B cell (primary cell): ENCODE results near the gene EIF2B2.

Source experiments
- EZH2 ChIP-seq: IDR thresholded peaks from 2 replicates; pipeline ENCODE4 v1.6.1; 2012; ENCODE audit warnings: borderline replicate concordance, low read depth, mild to moderate bottlenecking, moderate library complexity, low read length; ENCODE audit not compliant: insufficient read depth, poor library complexity, severe bottlenecking
- TF ChIP-seq, protein P1 (sequence below): fragments of 200-600 bp; IDR thresholded peaks from one replicate; pipeline ENCODE4 v1.8.0; 2022; ENCODE audit warnings: antibody characterized with exemption, mild to moderate bottlenecking

DNA sequence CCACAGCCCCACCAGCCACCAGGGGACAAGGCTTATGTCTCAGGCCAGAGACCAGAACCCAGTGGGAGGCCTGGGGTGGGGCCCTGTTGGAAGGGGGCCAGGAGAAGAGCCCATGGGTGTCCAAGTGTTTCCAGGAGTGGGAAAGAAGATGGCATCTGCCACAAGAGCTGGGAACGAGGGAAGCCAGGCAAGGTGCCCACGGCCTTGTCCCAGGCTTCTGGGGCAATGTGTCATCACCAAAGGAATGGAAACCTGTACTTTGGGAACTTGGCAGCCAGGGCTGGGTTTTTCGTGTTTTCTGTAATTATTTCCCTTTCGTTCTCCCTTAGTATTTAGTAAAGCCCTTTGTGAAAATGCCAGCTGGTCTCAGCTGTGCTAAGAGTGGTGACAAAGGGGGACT, 42.0 kb upstream of the EIF2B2 start:
- TF ChIP-seq, protein P1, sequence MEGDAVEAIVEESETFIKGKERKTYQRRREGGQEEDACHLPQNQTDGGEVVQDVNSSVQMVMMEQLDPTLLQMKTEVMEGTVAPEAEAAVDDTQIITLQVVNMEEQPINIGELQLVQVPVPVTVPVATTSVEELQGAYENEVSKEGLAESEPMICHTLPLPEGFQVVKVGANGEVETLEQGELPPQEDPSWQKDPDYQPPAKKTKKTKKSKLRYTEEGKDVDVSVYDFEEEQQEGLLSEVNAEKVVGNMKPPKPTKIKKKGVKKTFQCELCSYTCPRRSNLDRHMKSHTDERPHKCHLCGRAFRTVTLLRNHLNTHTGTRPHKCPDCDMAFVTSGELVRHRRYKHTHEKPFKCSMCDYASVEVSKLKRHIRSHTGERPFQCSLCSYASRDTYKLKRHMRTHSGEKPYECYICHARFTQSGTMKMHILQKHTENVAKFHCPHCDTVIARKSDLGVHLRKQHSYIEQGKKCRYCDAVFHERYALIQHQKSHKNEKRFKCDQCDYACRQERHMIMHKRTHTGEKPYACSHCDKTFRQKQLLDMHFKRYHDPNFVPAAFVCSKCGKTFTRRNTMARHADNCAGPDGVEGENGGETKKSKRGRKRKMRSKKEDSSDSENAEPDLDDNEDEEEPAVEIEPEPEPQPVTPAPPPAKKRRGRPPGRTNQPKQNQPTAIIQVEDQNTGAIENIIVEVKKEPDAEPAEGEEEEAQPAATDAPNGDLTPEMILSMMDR = no peak
- TF ChIP-seq EZH2 = no peak
